ENCODE measurements around the gene CA12. TPM values are rescaled to one million over a fixed set of nuclear protein-coding genes. Genes with fewer than 3 reads are reported as not detected.

The CA12 gene
- total and polyA plus RNA-seq, 11 donors: 0.04 to 5.2 (median 0.25) TPM; not detected in 3

DNA sequence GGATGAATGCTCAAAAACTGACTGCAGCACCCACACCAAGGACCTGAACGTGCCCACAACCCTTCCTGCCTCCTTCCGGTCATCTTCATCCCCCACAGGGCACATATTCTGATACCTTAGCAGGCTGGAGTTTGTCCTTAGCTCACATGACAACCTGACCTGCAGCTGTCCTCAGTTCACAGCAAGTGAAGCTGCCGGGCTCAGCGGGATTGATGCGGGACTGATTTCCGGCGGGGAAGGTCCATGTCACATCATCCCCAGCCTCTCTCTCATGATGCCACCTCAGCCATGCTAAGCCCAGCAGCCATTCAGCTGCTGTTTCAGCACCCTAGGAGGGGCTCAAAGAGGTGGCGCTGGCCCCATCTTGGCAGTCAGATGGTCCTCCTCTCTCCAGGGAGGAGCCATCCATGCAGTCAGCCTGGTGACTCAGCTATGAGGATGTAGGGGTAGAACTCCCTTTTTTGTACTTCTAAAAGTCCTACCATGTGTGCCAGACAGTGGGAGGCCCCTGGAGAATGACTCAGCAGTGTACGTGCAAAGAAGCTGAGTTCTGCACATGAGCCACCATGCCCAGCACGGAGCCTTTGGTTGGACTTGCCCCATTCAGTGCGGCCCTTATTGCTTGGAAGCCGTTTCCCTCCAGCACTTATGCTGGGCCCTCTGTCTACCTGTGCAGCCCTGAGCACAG is 9.5 kb downstream of the CA12 start:
- Histone ChIP-seq H3K9me3 (no peaks in the 10 kb centered on the region), H3K4me3 (no peak overlapping the region), H3K36me3 (no peaks in the 10 kb centered on the region), H3K27ac (peak overlapping the region in 1 of 12 donors; percentile 35), H3K27me3 (no peaks in the 10 kb centered on the region), H3K4me1 (peaks cover 0 to 29% (median 13%) of the 10 kb centered on the region in 12 donors)
- intact Hi-C loops (cut with DNase I): no loop called here
- DNase-seq (peak in 1 of 5 donors; percentile 45), ATAC-seq (peak in 2 of 4 donors; percentile 68 to 71)
- TF ChIP-seq POLR2A (IDR thresholded peaks at IDR 0.05): no peak
- TF ChIP-seq, protein P1, sequence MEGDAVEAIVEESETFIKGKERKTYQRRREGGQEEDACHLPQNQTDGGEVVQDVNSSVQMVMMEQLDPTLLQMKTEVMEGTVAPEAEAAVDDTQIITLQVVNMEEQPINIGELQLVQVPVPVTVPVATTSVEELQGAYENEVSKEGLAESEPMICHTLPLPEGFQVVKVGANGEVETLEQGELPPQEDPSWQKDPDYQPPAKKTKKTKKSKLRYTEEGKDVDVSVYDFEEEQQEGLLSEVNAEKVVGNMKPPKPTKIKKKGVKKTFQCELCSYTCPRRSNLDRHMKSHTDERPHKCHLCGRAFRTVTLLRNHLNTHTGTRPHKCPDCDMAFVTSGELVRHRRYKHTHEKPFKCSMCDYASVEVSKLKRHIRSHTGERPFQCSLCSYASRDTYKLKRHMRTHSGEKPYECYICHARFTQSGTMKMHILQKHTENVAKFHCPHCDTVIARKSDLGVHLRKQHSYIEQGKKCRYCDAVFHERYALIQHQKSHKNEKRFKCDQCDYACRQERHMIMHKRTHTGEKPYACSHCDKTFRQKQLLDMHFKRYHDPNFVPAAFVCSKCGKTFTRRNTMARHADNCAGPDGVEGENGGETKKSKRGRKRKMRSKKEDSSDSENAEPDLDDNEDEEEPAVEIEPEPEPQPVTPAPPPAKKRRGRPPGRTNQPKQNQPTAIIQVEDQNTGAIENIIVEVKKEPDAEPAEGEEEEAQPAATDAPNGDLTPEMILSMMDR (IDR thresholded peaks at IDR 0.05): no peak
- WGBS, 4 donors: 77 to 92% (median 85%) methylated on average over 10 to 12 of the region's 12 CpGs

DNA sequence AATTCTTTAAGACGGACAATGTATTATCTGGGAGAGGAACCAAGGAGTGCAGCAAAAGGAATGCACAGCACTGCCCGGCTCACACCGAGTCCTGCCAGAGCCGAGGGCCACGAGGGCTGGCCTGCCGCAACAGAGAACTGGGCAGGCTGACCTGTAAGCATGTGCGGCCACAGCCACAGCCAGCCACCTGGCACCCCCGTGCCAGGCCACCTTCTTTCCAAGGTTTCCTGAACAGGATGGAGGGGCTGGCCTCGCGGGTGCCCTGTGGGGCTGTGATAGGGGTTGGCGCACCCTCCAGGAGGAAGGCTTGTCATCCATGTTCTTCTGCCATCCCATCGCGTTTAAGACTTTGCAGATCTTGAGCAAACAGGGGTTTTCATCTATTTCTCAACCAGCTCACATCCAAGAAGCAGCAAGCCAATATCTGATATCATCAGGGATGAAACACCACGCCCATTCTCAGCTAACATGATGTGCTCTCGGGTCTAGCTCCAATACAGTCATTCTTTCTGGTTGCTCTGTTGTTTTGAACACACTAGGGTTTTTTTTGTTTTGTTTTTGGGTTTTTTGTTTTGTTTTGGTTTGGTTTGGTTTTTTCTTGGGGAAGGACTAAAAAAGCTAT is 10.2 kb downstream of the CA12 start:
- ATAC-seq: no peak
- WGBS, 4 donors: 88 to 91% (median 90%) methylated on average over 15 of the region's 15 CpGs

DNA sequence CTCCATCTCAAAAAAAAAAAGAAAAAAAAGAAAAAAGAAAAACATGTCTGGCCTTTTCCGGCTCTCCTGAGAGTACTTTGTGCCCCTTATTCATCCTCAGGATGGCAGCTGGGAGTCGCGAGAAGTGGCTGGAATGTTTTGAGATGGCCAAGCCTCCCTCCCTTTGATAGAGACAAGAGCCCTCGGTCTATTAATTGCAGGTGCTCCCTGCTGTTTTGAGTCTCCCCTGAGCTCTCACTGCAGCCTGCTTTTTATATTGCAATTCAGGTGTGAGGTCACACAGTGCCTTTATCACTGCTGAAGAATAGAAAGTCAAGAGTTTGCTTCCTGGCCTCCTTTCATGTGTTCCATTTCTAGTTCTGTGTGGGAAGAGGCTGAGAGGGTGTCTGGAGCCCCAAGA is 10.9 kb downstream of the CA12 start:
- H3K4me1 ChIP-seq: peaks cover 0 to 29% (median 13%) of the 10 kb centered on the region in 12 donors
- WGBS, 4 donors: 91 to 93% (median 92%) methylated on average over 4 of the region's 4 CpGs
- ATAC-seq (no peak), DNase-seq (no peak)
- no peaks in the 10 kb centered on the region for H3K9me3 ChIP-seq
- no peak overlapping the region for H3K4me3 ChIP-seq
- intact Hi-C loops (cut with DNase I): no loop called here
- no peak overlapping the region for H3K27ac ChIP-seq
- H3K27me3 ChIP-seq: no peaks in the 10 kb centered on the region
- TF ChIP-seq, protein P1 (IDR thresholded peaks at IDR 0.05): no peak
- no peak for TF ChIP-seq POLR2A (IDR thresholded peaks at IDR 0.05)
- H3K36me3 ChIP-seq: no peaks in the 10 kb centered on the region

More for the DNA sequence above, 10.2 kb downstream of the CA12 start:
- H3K9me3 ChIP-seq: no peaks in the 10 kb centered on the region
- no peaks in the 10 kb centered on the region for H3K27me3 ChIP-seq
- no peak for TF ChIP-seq POLR2A (IDR thresholded peaks at IDR 0.05)
- TF ChIP-seq, protein P1 (IDR thresholded peaks at IDR 0.05): no peak
- intact Hi-C loops (cut with DNase I): no loop called here
- no peak overlapping the region for H3K4me3 ChIP-seq
- DNase-seq: no peak
- H3K27ac ChIP-seq: peak overlapping the region in 1 of 12 donors; percentile 35
- peaks cover 0 to 29% (median 13%) of the 10 kb centered on the region in 12 donors for H3K4me1 ChIP-seq
- H3K36me3 ChIP-seq: no peaks in the 10 kb centered on the region

DNA sequence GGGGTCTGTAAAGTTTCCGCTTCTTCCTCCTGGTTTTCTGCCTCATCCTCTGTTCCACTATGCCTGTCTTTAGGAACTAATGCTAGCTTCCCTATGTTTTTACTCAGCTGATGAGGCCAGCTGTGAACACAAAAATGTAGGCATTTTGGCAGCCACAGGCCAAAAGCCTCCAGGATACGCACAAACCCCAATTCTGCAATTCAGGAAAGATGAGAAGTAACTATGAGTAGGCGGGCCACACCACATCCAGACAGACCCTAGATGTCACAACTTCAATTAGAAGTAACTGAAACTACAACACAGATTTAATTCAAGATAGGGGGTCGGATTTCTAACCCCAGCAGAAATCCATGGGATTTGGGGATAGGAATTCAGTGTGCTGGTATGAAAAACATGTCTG is 11.9 kb downstream of the CA12 start:
- ATAC-seq (no peak), DNase-seq (no peak)
- no peak overlapping the region for H3K4me3 ChIP-seq
- no peak for TF ChIP-seq POLR2A (IDR thresholded peaks at IDR 0.05)
- TF ChIP-seq, protein P1 (IDR thresholded peaks at IDR 0.05): no peak
- 95 to 100% (median 98%) methylated on average over 4 of the region's 4 CpGs for WGBS, 4 donors
- intact Hi-C loops (cut with DNase I): loop anchor here in 1 of 10 donors (10.0 kb wide), 1 partner anchor 55 kb away; no protein-coding TSS in a partner anchor
- no peaks in the 10 kb centered on the region for H3K36me3 ChIP-seq
- H3K27me3 ChIP-seq: no peaks in the 10 kb centered on the region
- peaks cover 0 to 22% (median 6%) of the 10 kb centered on the region in 12 donors for H3K4me1 ChIP-seq
- no peak overlapping the region for H3K27ac ChIP-seq
- no peaks in the 10 kb centered on the region for H3K9me3 ChIP-seq
